ENCODE measurements around the gene ZBTB48.
A peak's percentile ranks its signal among the peaks of the same experiment; 100 is the strongest.

GRCh38 chr1:6580119-6580592 is 362 bp downstream of the ZBTB48 start:
- TF ChIP-seq, protein P1, sequence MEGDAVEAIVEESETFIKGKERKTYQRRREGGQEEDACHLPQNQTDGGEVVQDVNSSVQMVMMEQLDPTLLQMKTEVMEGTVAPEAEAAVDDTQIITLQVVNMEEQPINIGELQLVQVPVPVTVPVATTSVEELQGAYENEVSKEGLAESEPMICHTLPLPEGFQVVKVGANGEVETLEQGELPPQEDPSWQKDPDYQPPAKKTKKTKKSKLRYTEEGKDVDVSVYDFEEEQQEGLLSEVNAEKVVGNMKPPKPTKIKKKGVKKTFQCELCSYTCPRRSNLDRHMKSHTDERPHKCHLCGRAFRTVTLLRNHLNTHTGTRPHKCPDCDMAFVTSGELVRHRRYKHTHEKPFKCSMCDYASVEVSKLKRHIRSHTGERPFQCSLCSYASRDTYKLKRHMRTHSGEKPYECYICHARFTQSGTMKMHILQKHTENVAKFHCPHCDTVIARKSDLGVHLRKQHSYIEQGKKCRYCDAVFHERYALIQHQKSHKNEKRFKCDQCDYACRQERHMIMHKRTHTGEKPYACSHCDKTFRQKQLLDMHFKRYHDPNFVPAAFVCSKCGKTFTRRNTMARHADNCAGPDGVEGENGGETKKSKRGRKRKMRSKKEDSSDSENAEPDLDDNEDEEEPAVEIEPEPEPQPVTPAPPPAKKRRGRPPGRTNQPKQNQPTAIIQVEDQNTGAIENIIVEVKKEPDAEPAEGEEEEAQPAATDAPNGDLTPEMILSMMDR (IDR thresholded peaks at IDR 0.05; ENCODE audit: low read depth, low read length) = no peak
- TF ChIP-seq MYC (IDR thresholded peaks at IDR 0.05; ENCODE audit: low read depth, low read length) = peak; percentile 46; the same call in 1 of the 2 replicates
- no peak for TF ChIP-seq POLR2A (IDR thresholded peaks at IDR 0.05; ENCODE audit: extremely low read depth, insufficient read length)
- TF ChIP-seq, protein P2, sequence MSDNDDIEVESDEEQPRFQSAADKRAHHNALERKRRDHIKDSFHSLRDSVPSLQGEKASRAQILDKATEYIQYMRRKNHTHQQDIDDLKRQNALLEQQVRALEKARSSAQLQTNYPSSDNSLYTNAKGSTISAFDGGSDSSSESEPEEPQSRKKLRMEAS (IDR thresholded peaks at IDR 0.05; ENCODE audit: low read depth, low read length) = peak; percentile 69

Data from NB4 (cell line).